ENCODE results near the gene CCR7. TPM values are rescaled to one million over a fixed set of nuclear protein-coding genes. Genes with fewer than 3 reads are reported as not detected.

The CCR7 gene
- total RNA-seq, 1 experiment from 2014 or later = 0.30 TPM

GRCh38 chr17:40530531-40530994, 34.7 kb downstream of the CCR7 start:
- Histone ChIP-seq H3K4me1 (ENCODE audit: insufficient read depth, low read length, poor library complexity, severe bottlenecking) (no peaks in the 10 kb centered on the region), H3K27me3 (replicated peaks; ENCODE audit: insufficient read depth, low read depth, low read length, poor library complexity) (no peaks in the 10 kb centered on the region), H3K4me3 (ENCODE audit: low read depth, low read length, poor library complexity, severe bottlenecking) (no peak overlapping the region), H3K9me3 (ENCODE audit: low read depth, low read length, poor library complexity, severe bottlenecking) (no peaks in the 10 kb centered on the region), H3K36me3 (ENCODE audit: insufficient read depth, low read length, poor library complexity, severe bottlenecking) (no peaks in the 10 kb centered on the region), H3K27ac (ENCODE audit: low read depth, low read length, poor library complexity, severe bottlenecking) (no peak overlapping the region)
- BruUV-seq (replicated peaks) = no TSS peak
- CTCF ChIA-PET = no interaction called here
- TF ChIP-seq EZH2 (IDR thresholded peaks at IDR 0.05; ENCODE audit: borderline replicate concordance, low read depth, low read length, poor library complexity, severe bottlenecking) (no peak), CTCF (conservative IDR thresholded peaks at IDR 0.05; ENCODE audit: low read depth, low read length) (no peak)
- DNase-seq (ENCODE audit: low spot score) = no peak
- POLR2A ChIA-PET (ENCODE audit: low non-redundant PET) = no interaction called here
- intact Hi-C loops (cut with micrococcal nuclease; ENCODE audit: unreplicated experiment) = loop anchor here (10.0 kb wide), 1 partner anchor 86 kb away; the partner anchor contains the start of gene IGFBP4

- ChIA-PET CTCF (no interaction called here), POLR2A (ENCODE audit: low non-redundant PET) (no interaction called here)
- no peak overlapping the region for H3K27ac ChIP-seq (ENCODE audit: low read depth, low read length, poor library complexity, severe bottlenecking)
- H3K4me3 ChIP-seq (ENCODE audit: low read depth, low read length, poor library complexity, severe bottlenecking) = no peak overlapping the region
- DNase-seq (ENCODE audit: low spot score) = no peak
- no peaks in the 10 kb centered on the region for H3K9me3 ChIP-seq (ENCODE audit: low read depth, low read length, poor library complexity, severe bottlenecking)
- no peaks in the 10 kb centered on the region for H3K36me3 ChIP-seq (ENCODE audit: insufficient read depth, low read length, poor library complexity, severe bottlenecking)
- intact Hi-C loops (cut with micrococcal nuclease; ENCODE audit: unreplicated experiment) = loop anchor here (10.0 kb wide), 1 partner anchor 85 kb away; the partner anchor contains the start of gene IGFBP4
- TF ChIP-seq CTCF (conservative IDR thresholded peaks at IDR 0.05; ENCODE audit: low read depth, low read length) = no peak
- no peak for TF ChIP-seq EZH2 (IDR thresholded peaks at IDR 0.05; ENCODE audit: borderline replicate concordance, low read depth, low read length, poor library complexity, severe bottlenecking)
- H3K4me1 ChIP-seq (ENCODE audit: insufficient read depth, low read length, poor library complexity, severe bottlenecking) = no peaks in the 10 kb centered on the region
- no peaks in the 10 kb centered on the region for H3K27me3 ChIP-seq (replicated peaks; ENCODE audit: insufficient read depth, low read depth, low read length, poor library complexity)
- no TSS peak for BruUV-seq (replicated peaks)
These were observed 35.3 kb downstream of the CCR7 start for GRCh38 chr17:40529991-40530390.

GRCh38 chr17:40528692-40529417, 36.4 kb downstream of the CCR7 start:
- no peaks in the 10 kb centered on the region for H3K27me3 ChIP-seq (replicated peaks; ENCODE audit: insufficient read depth, low read depth, low read length, poor library complexity)
- no peaks in the 10 kb centered on the region for H3K36me3 ChIP-seq (ENCODE audit: insufficient read depth, low read length, poor library complexity, severe bottlenecking)
- no TSS peak for BruUV-seq (replicated peaks)
- POLR2A ChIA-PET (ENCODE audit: low non-redundant PET) = no interaction called here
- no peaks in the 10 kb centered on the region for H3K9me3 ChIP-seq (ENCODE audit: low read depth, low read length, poor library complexity, severe bottlenecking)
- DNase-seq (ENCODE audit: low spot score) = no peak
- H3K4me3 ChIP-seq (ENCODE audit: low read depth, low read length, poor library complexity, severe bottlenecking) = no peak overlapping the region
- no peak overlapping the region for H3K27ac ChIP-seq (ENCODE audit: low read depth, low read length, poor library complexity, severe bottlenecking)
- no peaks in the 10 kb centered on the region for H3K4me1 ChIP-seq (ENCODE audit: insufficient read depth, low read length, poor library complexity, severe bottlenecking)
- TF ChIP-seq CTCF (conservative IDR thresholded peaks at IDR 0.05; ENCODE audit: low read depth, low read length) = no peak
- TF ChIP-seq EZH2 (IDR thresholded peaks at IDR 0.05; ENCODE audit: borderline replicate concordance, low read depth, low read length, poor library complexity, severe bottlenecking) = no peak
- intact Hi-C loops (cut with micrococcal nuclease; ENCODE audit: unreplicated experiment) = no loop called here
- CTCF ChIA-PET = no interaction called here
